GM12878 (cell line): ENCODE data around the gene CDK11B. TPM values are rescaled to one million over a fixed set of nuclear protein-coding genes. Genes with fewer than 3 reads are reported as not detected.

Source experiments
- ATAC-seq: fragments of 200-7000 bp; cut with Tn5 transposase; 3 replicates; pipeline ENCODE4 v1.9.1; 2020; ENCODE audit warnings: mild to moderate bottlenecking, moderate library complexity
- BruUV-seq: library from RNA; stranded (reverse); fragments of 400-500 nt; replicated peaks from 2 replicates; lab custom pipeline; 2021; lab: Mats Ljungman, UMichigan
- CTCF ChIA-PET: fragments of 300-600 bp; sonication (Branson Sonifier 250); formaldehyde crosslinking; extraction: SDS; loops from one replicate; lab custom pipeline; 2021; ENCODE audit warnings: inconsistent platforms; lab: Yijun Ruan, JAX
- POLR2A ChIA-PET: fragments of 350-600 bp; formaldehyde crosslinking; extraction: SDS; loops from one replicate; lab custom pipeline; 2021; ENCODE audit warnings: inconsistent platforms; lab: Charles Lee
- RAD21 ChIA-PET: fragments of 300-600 bp; sonication (Branson Sonifier 250); formaldehyde crosslinking; loops from one replicate; lab custom pipeline; 2023; ENCODE audit warnings: antibody characterized with exemption; ENCODE audit not compliant: unreplicated experiment; lab: Charles Lee
- SMC1A ChIA-PET: fragments of 300-600 bp; sonication (Branson Sonifier 250); formaldehyde crosslinking; loops from one replicate; lab custom pipeline; 2023; ENCODE audit not compliant: unreplicated experiment, uncharacterized antibody; lab: Charles Lee
- DNase-seq: peaks from one replicate; pipeline ENCODE4 v3.0.0-alpha.2; 2011; ENCODE audit warnings: low read depth, low spot score
- FAIRE-seq: peaks from 3 replicates; lab custom pipeline; 2011; peaks lifted over from hg19 to GRCh38; lab: Jason Lieb, UNC
- H2AFZ ChIP-seq: 2 replicates; pipeline ENCODE4 v1.6.0; 2011; ENCODE audit warnings: low read depth, low read length, control low read depth; ENCODE audit not compliant: control insufficient read depth
- H3K27ac ChIP-seq: 2 replicates; pipeline ENCODE4 v1.5.1; 2011; ENCODE audit warnings: control low read depth; ENCODE audit not compliant: control insufficient read depth, insufficient read depth
- H3K27me3 ChIP-seq, 2 experiments: replicated peaks in 1 of 2; 2 replicates each; pipeline versions ENCODE4 v1.6.0 to v1.6.1; 2011; ENCODE audit warnings: low read length in 1 of 2; ENCODE audit not compliant: control insufficient read depth in 2 of 2, insufficient read depth in 2 of 2
- H3K36me3 ChIP-seq, 2 experiments: 2 replicates each; pipeline ENCODE4 v1.5.1; 2011; ENCODE audit warnings: low read length in 1 of 2; ENCODE audit not compliant: control insufficient read depth in 2 of 2, insufficient read depth in 2 of 2
- H3K4me1 ChIP-seq: 2 replicates; pipeline ENCODE4 v1.6.1; 2011; ENCODE audit warnings: mild to moderate bottlenecking, low read length, moderate library complexity, mixed read lengths; ENCODE audit not compliant: control insufficient read depth, insufficient read depth
- H3K4me2 ChIP-seq: 2 replicates; pipeline ENCODE4 v1.6.0; 2011; ENCODE audit warnings: control low read depth; ENCODE audit not compliant: control insufficient read depth, insufficient read depth
- H3K4me3 ChIP-seq: fragments of 200-600 bp; sonication (generic); 2 replicates; pipeline ENCODE4 v1.5.1; 2016
- H3K79me2 ChIP-seq: 2 replicates; pipeline ENCODE4 v1.6.0; 2011; ENCODE audit warnings: low read length; ENCODE audit not compliant: control insufficient read depth, insufficient read depth
- H3K9ac ChIP-seq: 2 replicates; pipeline ENCODE4 v1.8.0; 2011; ENCODE audit warnings: low read length, control low read depth, mixed read lengths; ENCODE audit not compliant: control insufficient read depth, insufficient read depth
- H3K9me3 ChIP-seq: replicated peaks from 3 replicates; pipeline ENCODE4 v1.5.1; 2011; ENCODE audit warnings: mild to moderate bottlenecking, low read length; ENCODE audit not compliant: control insufficient read depth, insufficient read depth
- H4K20me1 ChIP-seq: 2 replicates; pipeline ENCODE4 v1.6.0; 2011; ENCODE audit not compliant: control insufficient read depth, insufficient read depth
- EED ChIP-seq: sonication (generic); IDR thresholded peaks from 2 replicates; pipeline ENCODE4 v1.6.1; 2016; ENCODE audit warnings: antibody characterized with exemption, low read depth
- GABPA ChIP-seq: IDR thresholded peaks from 2 replicates; pipeline ENCODE4 v1.6.1; 2014; ENCODE audit warnings: antibody characterized with exemption, low read depth, mild to moderate bottlenecking, inconsistent platforms
- GATAD2B ChIP-seq: fragments of 450-650 bp; conservative IDR thresholded peaks from 2 replicates; pipeline ENCODE4 v1.6.1; 2017; ENCODE audit warnings: low read depth, mild to moderate bottlenecking, moderate library complexity
- MYC ChIP-seq: IDR thresholded peaks from 2 replicates; pipeline ENCODE4 v1.6.1; 2011; ENCODE audit warnings: mild to moderate bottlenecking, low read length, moderate library complexity, inconsistent platforms; ENCODE audit not compliant: insufficient read depth, insufficient replicate concordance, insufficient read length, severe bottlenecking
- NFIC ChIP-seq: IDR thresholded peaks from 2 replicates; pipeline ENCODE4 v1.6.1; 2012; ENCODE audit warnings: low read depth, mild to moderate bottlenecking, inconsistent platforms, low read length, moderate library complexity
- NRF1 ChIP-seq: conservative IDR thresholded peaks from 2 replicates; pipeline ENCODE4 v1.6.1; 2011; ENCODE audit warnings: mild to moderate bottlenecking, low read depth, low read length, improper control_type of control experiment
- RELB ChIP-seq: fragments of 450-650 bp; IDR thresholded peaks from 2 replicates; pipeline ENCODE4 v1.6.1; 2017; ENCODE audit warnings: low read depth, mild to moderate bottlenecking, moderate library complexity
- RFX5 ChIP-seq: IDR thresholded peaks from 2 replicates; pipeline ENCODE4 v1.6.1; 2011; ENCODE audit warnings: low read depth, low read length, improper control_type of control experiment
- SREBF1 ChIP-seq: IDR thresholded peaks from 2 replicates; pipeline ENCODE4 v1.6.1; 2012; ENCODE audit warnings: mild to moderate bottlenecking, low read length
- TCF3 ChIP-seq: IDR thresholded peaks from 2 replicates; pipeline ENCODE4 v1.6.1; 2012; ENCODE audit warnings: low read depth, mild to moderate bottlenecking, low read length, borderline replicate concordance; ENCODE audit not compliant: insufficient read depth
- ZNF24 ChIP-seq: fragments of 450-650 bp; IDR thresholded peaks from 2 replicates; pipeline ENCODE4 v1.6.1; 2017; ENCODE audit warnings: antibody characterized with exemption, mild to moderate bottlenecking
- ZSCAN29 ChIP-seq: fragments of 450-650 bp; IDR thresholded peaks from 2 replicates; pipeline ENCODE4 v1.6.1; 2017; ENCODE audit warnings: mild to moderate bottlenecking, moderate library complexity
- WGBS: methylation state at CpG from one replicate; pipeline ENCODE4 v1.1.6; 2016; ENCODE audit warnings: low lambda C conversion rate; ENCODE audit not compliant: insufficient replicate concordance, insufficient coverage; ENCODE audit errors: missing lambda C conversion rate; 5-methylcytosine and 5-hydroxymethylcytosine counted together
- in situ Hi-C: fragments of 300-500 bp; cut with MboI; formaldehyde crosslinking; loops from 9 replicates; pipeline ENCODE4 v1.14.3; 2018; ENCODE audit warnings: mixed read lengths
- intact Hi-C: fragments of 100-400 bp; cut with micrococcal nuclease; formaldehyde crosslinking; loops from one replicate; pipeline ENCODE4 v1.14.2; 2022; ENCODE audit not compliant: unreplicated experiment
- polyA plus RNA-seq, 11 experiments: library from polyadenylated mRNA; depleted of rRNA in 4 of 11; unstranded in 6 of 11; stranded (reverse) in 5 of 11; fragments of >200 nt; fragmentation: Nextera tagmentation in 4 of 11; fragmentation: Illumina TruSeq in 1 of 11; extraction: Ambion mirVana in 4 of 11; extraction: Trizol in 1 of 11; gene quantifications; 1 replicate in 1 of 11; 2 replicates in 10 of 11; pipeline versions ENCODE4 v1.2.1 to v1.2.3, GENCODE V29; 2011 to 2016; ENCODE audit warnings: inconsistent platforms in 2 of 11, missing spikeins in 2 of 11, low read depth in 1 of 11
- total RNA-seq, 4 experiments: library from RNA; depleted of rRNA in 3 of 4; stranded (reverse); fragments of >200 nt in 3 of 4; fragmentation: Illumina TruSeq in 1 of 4; extraction: Trizol in 1 of 4; gene quantifications; 2 replicates each; pipeline versions ENCODE4 v1.2.1 to v1.2.3, GENCODE V29; 2013 to 2021
- TF ChIP-seq, protein P1 (sequence below): fragments of 450-650 bp; IDR thresholded peaks from 2 replicates; pipeline ENCODE4 v1.6.1; 2014; ENCODE audit warnings: mild to moderate bottlenecking
- TF ChIP-seq, protein P2 (sequence below): fragments of 450-650 bp; IDR thresholded peaks from 2 replicates; pipeline ENCODE4 v1.6.1; 2016; ENCODE audit warnings: mild to moderate bottlenecking, moderate library complexity, borderline replicate concordance

CDK11B gene
- total and polyA plus RNA-seq, 10 of the 15 experiments (the other 5 are each of a cell fraction or from before 2014, with no cell fraction given) = 3.2 to 30.9 (median 18.0) TPM

DNA sequence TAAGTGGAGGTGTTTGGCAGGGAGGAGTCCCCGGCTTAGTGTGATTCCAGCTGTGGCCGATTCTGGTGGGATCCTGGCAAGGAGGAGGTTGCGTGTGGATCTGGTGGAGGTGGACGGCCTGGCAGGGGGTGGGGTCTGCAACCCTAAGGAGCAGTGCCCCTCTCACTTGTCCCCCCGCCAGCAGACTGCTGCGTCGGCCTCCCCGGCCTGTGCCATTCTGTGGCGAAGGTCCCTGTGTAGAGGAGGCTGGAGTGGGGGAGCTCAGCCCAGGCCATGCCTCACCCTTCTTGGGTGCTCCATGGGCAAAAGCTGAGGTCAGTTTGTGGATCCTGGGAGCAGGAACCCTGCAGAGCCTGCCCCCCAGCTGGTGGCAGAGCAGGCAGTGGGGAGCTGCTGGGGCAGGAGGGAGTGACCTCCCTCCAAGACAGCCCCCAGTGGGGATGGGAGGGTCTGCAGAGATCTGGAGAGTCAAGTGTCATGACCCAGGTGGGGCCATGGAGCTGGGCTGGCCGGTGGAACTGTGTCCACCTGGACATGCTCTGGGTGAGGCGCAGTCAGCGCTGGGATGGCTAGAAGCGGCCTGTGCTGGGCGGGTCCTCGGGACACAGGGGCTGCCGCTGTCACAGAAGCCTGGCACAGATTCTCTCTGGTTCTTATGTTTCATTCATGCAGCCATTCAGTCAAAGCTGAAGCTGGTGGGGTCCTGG, 38.2 kb downstream of the CDK11B start:
- in situ Hi-C loops (no loop called here), intact Hi-C loops (no loop called here)
- no peak for FAIRE-seq
- TF ChIP-seq ZSCAN29 (no peak), GATAD2B (no peak), NRF1 (no peak), TCF3 (no peak), SREBF1 (no peak), EED (no peak), RFX5 (no peak), NFIC (no peak), ZNF24 (no peak), RELB (no peak), MYC (no peak), GABPA (no peak)
- TF ChIP-seq, protein P1, sequence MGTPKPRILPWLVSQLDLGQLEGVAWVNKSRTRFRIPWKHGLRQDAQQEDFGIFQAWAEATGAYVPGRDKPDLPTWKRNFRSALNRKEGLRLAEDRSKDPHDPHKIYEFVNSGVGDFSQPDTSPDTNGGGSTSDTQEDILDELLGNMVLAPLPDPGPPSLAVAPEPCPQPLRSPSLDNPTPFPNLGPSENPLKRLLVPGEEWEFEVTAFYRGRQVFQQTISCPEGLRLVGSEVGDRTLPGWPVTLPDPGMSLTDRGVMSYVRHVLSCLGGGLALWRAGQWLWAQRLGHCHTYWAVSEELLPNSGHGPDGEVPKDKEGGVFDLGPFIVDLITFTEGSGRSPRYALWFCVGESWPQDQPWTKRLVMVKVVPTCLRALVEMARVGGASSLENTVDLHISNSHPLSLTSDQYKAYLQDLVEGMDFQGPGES = no peak
- TF ChIP-seq, protein P2, sequence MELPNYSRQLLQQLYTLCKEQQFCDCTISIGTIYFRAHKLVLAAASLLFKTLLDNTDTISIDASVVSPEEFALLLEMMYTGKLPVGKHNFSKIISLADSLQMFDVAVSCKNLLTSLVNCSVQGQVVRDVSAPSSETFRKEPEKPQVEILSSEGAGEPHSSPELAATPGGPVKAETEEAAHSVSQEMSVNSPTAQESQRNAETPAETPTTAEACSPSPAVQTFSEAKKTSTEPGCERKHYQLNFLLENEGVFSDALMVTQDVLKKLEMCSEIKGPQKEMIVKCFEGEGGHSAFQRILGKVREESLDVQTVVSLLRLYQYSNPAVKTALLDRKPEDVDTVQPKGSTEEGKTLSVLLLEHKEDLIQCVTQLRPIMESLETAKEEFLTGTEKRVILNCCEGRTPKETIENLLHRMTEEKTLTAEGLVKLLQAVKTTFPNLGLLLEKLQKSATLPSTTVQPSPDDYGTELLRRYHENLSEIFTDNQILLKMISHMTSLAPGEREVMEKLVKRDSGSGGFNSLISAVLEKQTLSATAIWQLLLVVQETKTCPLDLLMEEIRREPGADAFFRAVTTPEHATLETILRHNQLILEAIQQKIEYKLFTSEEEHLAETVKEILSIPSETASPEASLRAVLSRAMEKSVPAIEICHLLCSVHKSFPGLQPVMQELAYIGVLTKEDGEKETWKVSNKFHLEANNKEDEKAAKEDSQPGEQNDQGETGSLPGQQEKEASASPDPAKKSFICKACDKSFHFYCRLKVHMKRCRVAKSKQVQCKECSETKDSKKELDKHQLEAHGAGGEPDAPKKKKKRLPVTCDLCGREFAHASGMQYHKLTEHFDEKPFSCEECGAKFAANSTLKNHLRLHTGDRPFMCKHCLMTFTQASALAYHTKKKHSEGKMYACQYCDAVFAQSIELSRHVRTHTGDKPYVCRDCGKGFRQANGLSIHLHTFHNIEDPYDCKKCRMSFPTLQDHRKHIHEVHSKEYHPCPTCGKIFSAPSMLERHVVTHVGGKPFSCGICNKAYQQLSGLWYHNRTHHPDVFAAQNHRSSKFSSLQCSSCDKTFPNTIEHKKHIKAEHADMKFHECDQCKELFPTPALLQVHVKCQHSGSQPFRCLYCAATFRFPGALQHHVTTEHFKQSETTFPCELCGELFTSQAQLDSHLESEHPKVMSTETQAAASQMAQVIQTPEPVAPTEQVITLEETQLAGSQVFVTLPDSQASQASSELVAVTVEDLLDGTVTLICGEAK = no peak
- H3K4me3 ChIP-seq = no peak overlapping the region
- WGBS = 77% methylated on average over 16 of the region's 16 CpGs
- no peak for DNase-seq
- H3K36me3 ChIP-seq = no peaks in the 10 kb centered on the region
- H3K4me1 ChIP-seq = peaks cover 7% of the 10 kb centered on the region; the same call in 1 of the 2 replicates
- POLR2A ChIA-PET = no interaction called here
- ATAC-seq = no peak
- H3K27ac ChIP-seq = no peak overlapping the region
- H2AFZ ChIP-seq = no peak overlapping the region
- H3K79me2 ChIP-seq = no peaks in the 10 kb centered on the region; the same call in 1 of the 2 replicates
- no peaks in the 10 kb centered on the region for H3K9me3 ChIP-seq
- H3K27me3 ChIP-seq = no peaks in the 10 kb centered on the region; a peak in 1 of 4 replicates
- RAD21 ChIA-PET = no interaction called here
- H4K20me1 ChIP-seq = no peaks in the 10 kb centered on the region
- no peak overlapping the region for H3K9ac ChIP-seq
- BruUV-seq = no TSS peak
- SMC1A ChIA-PET = no interaction called here
- CTCF ChIA-PET = no interaction called here
- H3K4me2 ChIP-seq = no peak overlapping the region
